Naive thymus-derived CD8-positive, alpha-beta T cell (primary cell): ENCODE results near the gene PTPRT. TPM values are rescaled to one million over a fixed set of nuclear protein-coding genes. Genes with fewer than 3 reads are reported as not detected.

Experiments used
- ATAC-seq, 2 donors: fragments of 150-1000 bp; cut with Tn5 transposase in 1 of 2; sonication (Bioruptor Pico), chemical (Tn5 transposase) in 1 of 2; 1 replicate in 1 of 2; 2 replicates in 1 of 2; pipeline ENCODE4 v1.10.0; 2021; ENCODE audit warnings: mild to moderate bottlenecking in 2 of 2, moderate library complexity in 2 of 2
- POLR2A ChIA-PET: fragments of 350-600 bp; sonication (Branson Sonifier 250); formaldehyde crosslinking; loops from one replicate; lab custom pipeline; 2021; ENCODE audit warnings: antibody characterized with exemption; lab: Charles Lee
- DNase-seq, 10 donors: peaks; one replicate each; pipeline versions ENCODE4 v3.0.0 to v3.0.0-alpha.2; 2020 to 2022
- H3K27ac Mint-ChIP-seq, 10 donors: one replicate each; pipeline ENCODE4 v1.8.0; 2020 to 2022; ENCODE audit warnings: mild to moderate bottlenecking in 10 of 10, mixed read lengths in 10 of 10, moderate library complexity in 4 of 10, inconsistent platforms in 1 of 10
- H3K27me3 Mint-ChIP-seq, 5 donors: one replicate each; pipeline ENCODE4 v1.8.0; 2021 to 2022; ENCODE audit warnings: mixed read lengths in 5 of 5
- H3K36me3 Mint-ChIP-seq, 3 donors: one replicate each; pipeline ENCODE4 v1.8.0; 2020 to 2022; ENCODE audit warnings: mixed read lengths in 3 of 3, mild to moderate bottlenecking in 2 of 3, inconsistent platforms in 1 of 3
- H3K4me1 Mint-ChIP-seq, 4 donors: one replicate each; pipeline ENCODE4 v1.8.0; 2021 to 2022; ENCODE audit warnings: mixed read lengths in 4 of 4
- H3K4me3 Mint-ChIP-seq, 10 donors: one replicate each; pipeline ENCODE4 v1.8.0; 2020 to 2022; ENCODE audit warnings: mild to moderate bottlenecking in 10 of 10, mixed read lengths in 10 of 10, moderate library complexity in 6 of 10, inconsistent platforms in 1 of 10
- H3K9me3 Mint-ChIP-seq, 9 donors: one replicate each; pipeline ENCODE4 v1.8.0; 2020 to 2022; ENCODE audit warnings: mixed read lengths in 9 of 9, mild to moderate bottlenecking in 3 of 9, inconsistent platforms in 1 of 9, moderate library complexity in 1 of 9
- polyA plus RNA-seq, 3 donors: library from polyadenylated mRNA; unstranded; fragments of 300-500 nt; fragmentation: Illumina TruSeq; gene quantifications; one replicate each; pipeline ENCODE4 v1.2.3, GENCODE V29; 2021
- total RNA-seq, 8 experiments: library from RNA in 2 of 8; stranded (reverse) in 2 of 8; gene quantifications; one replicate each; pipeline ENCODE4 v1.2.3 and lab custom pipeline; 2021 to 2026

PTPRT gene
- total and polyA plus RNA-seq, 5 experiments from 2014 or later, result not detected

- DNase-seq (no peak), ATAC-seq (no peak)
- POLR2A ChIA-PET, result no interaction called here
- Mint-ChIP-seq H3K9me3 (peaks cover 0 to 10% (median 0%) of the 10 kb centered on the region in 9 donors), H3K36me3 (no peaks in the 10 kb centered on the region), H3K27me3 (peaks cover 6 to 18% (median 8%) of the 10 kb centered on the region in 5 donors), H3K4me1 (no peaks in the 10 kb centered on the region), H3K27ac (no peak overlapping the region), H3K4me3 (no peak overlapping the region)
Measured at GRCh38 chr20:43151901-43152300, 37.8 kb downstream of the PTPRT start.

GRCh38 chr20:43151256-43151655, 38.5 kb downstream of the PTPRT start:
- Mint-ChIP-seq H3K4me3 (no peak overlapping the region), H3K27ac (no peak overlapping the region), H3K27me3 (peaks cover 6 to 17% (median 8%) of the 10 kb centered on the region in 5 donors), H3K9me3 (peaks cover 0 to 10% (median 0%) of the 10 kb centered on the region in 9 donors), H3K36me3 (no peaks in the 10 kb centered on the region), H3K4me1 (no peaks in the 10 kb centered on the region)
- DNase-seq, result no peak
- ATAC-seq, result no peak
- POLR2A ChIA-PET, result no interaction called here

GRCh38 chr20:43140726-43141125, 49.0 kb downstream of the PTPRT start:
- Mint-ChIP-seq H3K27me3 (peaks cover 0 to 29% (median 5%) of the 10 kb centered on the region in 5 donors), H3K4me3 (no peak overlapping the region), H3K9me3 (peaks cover 0 to 5% (median 0%) of the 10 kb centered on the region in 9 donors), H3K36me3 (no peaks in the 10 kb centered on the region), H3K4me1 (no peaks in the 10 kb centered on the region), H3K27ac (no peak overlapping the region)
- POLR2A ChIA-PET, result no interaction called here
- ATAC-seq, result no peak
- no peak for DNase-seq

- H3K27me3 Mint-ChIP-seq, result peaks cover 0 to 18% (median 3%) of the 10 kb centered on the region in 5 donors
- H3K36me3 Mint-ChIP-seq, result no peaks in the 10 kb centered on the region
- no peaks in the 10 kb centered on the region for H3K9me3 Mint-ChIP-seq
- POLR2A ChIA-PET, result no interaction called here
- H3K4me1 Mint-ChIP-seq, result no peaks in the 10 kb centered on the region
- ATAC-seq (no peak), DNase-seq (no peak)
- no peak overlapping the region for H3K4me3 Mint-ChIP-seq
- no peak overlapping the region for H3K27ac Mint-ChIP-seq
Measured at GRCh38 chr20:43138061-43138770, 51.5 kb downstream of the PTPRT start.

- H3K36me3 Mint-ChIP-seq, result no peaks in the 10 kb centered on the region
- H3K4me3 Mint-ChIP-seq, result no peak overlapping the region
- DNase-seq, result no peak
- no peaks in the 10 kb centered on the region for H3K4me1 Mint-ChIP-seq
- peaks cover 0 to 18% (median 4%) of the 10 kb centered on the region in 5 donors for H3K27me3 Mint-ChIP-seq
- H3K27ac Mint-ChIP-seq, result no peak overlapping the region
- no peak for ATAC-seq
- POLR2A ChIA-PET, result no interaction called here
- H3K9me3 Mint-ChIP-seq, result no peaks in the 10 kb centered on the region
Measured at GRCh38 chr20:43137160-43137559, 52.5 kb downstream of the PTPRT start.

GRCh38 chr20:43124241-43124640, 65.5 kb downstream of the PTPRT start:
- peaks cover 0 to 2% (median 0%) of the 10 kb centered on the region in 9 donors for H3K9me3 Mint-ChIP-seq
- no peaks in the 10 kb centered on the region for H3K4me1 Mint-ChIP-seq
- H3K36me3 Mint-ChIP-seq, result no peaks in the 10 kb centered on the region
- POLR2A ChIA-PET, result no interaction called here
- no peak overlapping the region for H3K27ac Mint-ChIP-seq
- DNase-seq (no peak), ATAC-seq (no peak)
- H3K4me3 Mint-ChIP-seq, result no peak overlapping the region
- H3K27me3 Mint-ChIP-seq, result peaks cover 4 to 11% (median 6%) of the 10 kb centered on the region in 5 donors

- H3K9me3 Mint-ChIP-seq, result peaks cover 0 to 2% (median 0%) of the 10 kb centered on the region in 9 donors
- no peak overlapping the region for H3K4me3 Mint-ChIP-seq
- no peak overlapping the region for H3K27ac Mint-ChIP-seq
- no peaks in the 10 kb centered on the region for H3K4me1 Mint-ChIP-seq
- no peaks in the 10 kb centered on the region for H3K36me3 Mint-ChIP-seq
- H3K27me3 Mint-ChIP-seq, result peaks cover 4 to 10% (median 6%) of the 10 kb centered on the region in 5 donors
- no peak for DNase-seq
- no peak for ATAC-seq
- POLR2A ChIA-PET, result no interaction called here
Measured at GRCh38 chr20:43123180-43123579, 66.5 kb downstream of the PTPRT start.

GRCh38 chr20:43119720-43120119, 70.0 kb downstream of the PTPRT start:
- H3K4me3 Mint-ChIP-seq, result no peak overlapping the region
- no peaks in the 10 kb centered on the region for H3K4me1 Mint-ChIP-seq
- H3K9me3 Mint-ChIP-seq, result peaks cover 0 to 3% (median 0%) of the 10 kb centered on the region in 9 donors
- POLR2A ChIA-PET, result no interaction called here
- no peaks in the 10 kb centered on the region for H3K36me3 Mint-ChIP-seq
- H3K27ac Mint-ChIP-seq, result no peak overlapping the region
- H3K27me3 Mint-ChIP-seq, result peaks cover 4 to 9% (median 5%) of the 10 kb centered on the region in 5 donors
- no peak for DNase-seq
- ATAC-seq, result no peak

GRCh38 chr20:43102394-43102793, 87.3 kb downstream of the PTPRT start:
- Mint-ChIP-seq H3K4me3 (no peak overlapping the region), H3K36me3 (no peaks in the 10 kb centered on the region), H3K9me3 (peaks cover 0 to 5% (median 0%) of the 10 kb centered on the region in 9 donors), H3K27me3 (peaks cover 0 to 34% (median 16%) of the 10 kb centered on the region in 5 donors), H3K4me1 (no peaks in the 10 kb centered on the region), H3K27ac (no peak overlapping the region)
- DNase-seq (no peak), ATAC-seq (no peak)
- POLR2A ChIA-PET, result no interaction called here

- Mint-ChIP-seq H3K9me3 (peaks cover 3 to 16% (median 11%) of the 10 kb centered on the region in 9 donors), H3K36me3 (no peaks in the 10 kb centered on the region), H3K27me3 (peaks cover 0 to 40% (median 17%) of the 10 kb centered on the region in 5 donors), H3K4me1 (no peaks in the 10 kb centered on the region), H3K4me3 (no peak overlapping the region), H3K27ac (no peak overlapping the region)
- POLR2A ChIA-PET, result no interaction called here
- ATAC-seq, result no peak
- no peak for DNase-seq
Measured at GRCh38 chr20:43096931-43097260, 92.8 kb downstream of the PTPRT start.

- ATAC-seq (no peak), DNase-seq (no peak)
- H3K27me3 Mint-ChIP-seq, result peaks cover 0 to 40% (median 17%) of the 10 kb centered on the region in 5 donors
Measured at GRCh38 chr20:43096126-43096930, 93.4 kb downstream of the PTPRT start.

GRCh38 chr20:43095034-43095433, 94.7 kb downstream of the PTPRT start:
- no peak for ATAC-seq
- Mint-ChIP-seq H3K9me3 (peaks cover 0 to 20% (median 13%) of the 10 kb centered on the region in 9 donors), H3K4me3 (no peak overlapping the region), H3K4me1 (no peaks in the 10 kb centered on the region), H3K36me3 (no peaks in the 10 kb centered on the region), H3K27me3 (peaks cover 0 to 37% (median 13%) of the 10 kb centered on the region in 5 donors), H3K27ac (no peak overlapping the region)
- DNase-seq, result no peak
- POLR2A ChIA-PET, result no interaction called here

More at GRCh38 chr20:43096126-43096930, 93.4 kb downstream of the PTPRT start:
- Mint-ChIP-seq H3K4me1 (no peaks in the 10 kb centered on the region), H3K9me3 (peaks cover under 1 to 20% (median 12%) of the 10 kb centered on the region in 9 donors), H3K36me3 (no peaks in the 10 kb centered on the region), H3K4me3 (no peak overlapping the region), H3K27ac (no peak overlapping the region)
- POLR2A ChIA-PET, result no interaction called here

GRCh38 chr20:43092386-43093088, 97.2 kb downstream of the PTPRT start:
- Mint-ChIP-seq H3K27ac (no peak overlapping the region), H3K4me1 (no peaks in the 10 kb centered on the region), H3K9me3 (peaks cover 0 to 20% (median 13%) of the 10 kb centered on the region in 9 donors), H3K4me3 (no peak overlapping the region), H3K27me3 (peaks cover 0 to 27% (median 11%) of the 10 kb centered on the region in 5 donors), H3K36me3 (no peaks in the 10 kb centered on the region)
- POLR2A ChIA-PET, result no interaction called here
- DNase-seq (no peak), ATAC-seq (no peak)
